ENCODE data around the gene CFAP46. TPM values are rescaled to one million over a fixed set of nuclear protein-coding genes. Genes with fewer than 3 reads are reported as not detected.
A peak's percentile ranks its signal among the peaks of the same experiment; 100 is the strongest.

CFAP46 gene
- polyA plus RNA-seq, 3 donors, result 0.07 TPM; not detected in 2

- Histone ChIP-seq H3K4me3 (replicated peaks in 1 of 3; ENCODE audit: low read depth in 2 of 3, low read length in 3 of 3) (no peak overlapping the region), H3K4me1 (ENCODE audit: control insufficient read depth in 1 of 2, insufficient read depth in 2 of 2, low read length in 2 of 2) (no peaks in the 10 kb centered on the region), H4K20me1 (ENCODE audit: insufficient read depth, low read length) (no peaks in the 10 kb centered on the region), H3K9me3 (replicated peaks in 1 of 2; ENCODE audit: control insufficient read depth in 1 of 2, insufficient read depth in 1 of 2, low read length in 2 of 2) (peaks cover 20 to 33% of the 10 kb centered on the region in 2 donors), H3K79me2 (ENCODE audit: insufficient read depth, low read length) (no peaks in the 10 kb centered on the region), H3K4me2 (replicated peaks; ENCODE audit: extremely low read depth, low read length, poor library complexity, severe bottlenecking) (no peak overlapping the region), H3K27ac (ENCODE audit: low read depth in 1 of 2, low read length in 2 of 2) (no peak overlapping the region), H3K36me3 (replicated peaks in 1 of 2; ENCODE audit: control insufficient read depth in 1 of 2, insufficient read depth in 2 of 2, low read length in 2 of 2) (no peaks in the 10 kb centered on the region), H3K9ac (ENCODE audit: insufficient read depth, low read length, poor library complexity, severe bottlenecking) (no peak overlapping the region), H3K27me3 (ENCODE audit: control insufficient read depth in 2 of 2, insufficient read depth in 2 of 2, low read length in 2 of 2) (no peaks in the 10 kb centered on the region), H2AFZ (ENCODE audit: insufficient read depth, low read depth, low read length, poor library complexity, severe bottlenecking) (no peak overlapping the region)
- Mint-ChIP-seq H3K9me3 (peaks cover 0 to 2% (median 0%) of the 10 kb centered on the region in 7 donors), H3K27ac (no peak overlapping the region), H3K36me3 (no peaks in the 10 kb centered on the region), H3K4me1 (no peaks in the 10 kb centered on the region), H3K4me3 (no peak overlapping the region), H3K27me3 (ENCODE audit: low read depth in 3 of 3) (peaks cover 0 to 10% (median 4%) of the 10 kb centered on the region in 3 donors)
- 94% methylated on average over 13 of the region's 13 CpGs for WGBS (ENCODE audit: insufficient coverage)
- intact Hi-C loops (cut with micrococcal nuclease), result no loop called here
- TF ChIP-seq CTCF (IDR thresholded peaks at IDR 0.05), result no peak
- DNase-seq, result peak in 1 of 3 donors; percentile 0
Measured at GRCh38 chr10:132820056-132820455, 122.3 kb downstream of the CFAP46 start.

- no peak overlapping the region for H3K27ac ChIP-seq (ENCODE audit: low read depth in 1 of 2, low read length in 2 of 2)
- no peak overlapping the region for H3K27ac Mint-ChIP-seq
- H3K27me3 ChIP-seq (ENCODE audit: control insufficient read depth in 2 of 2, insufficient read depth in 2 of 2, low read length in 2 of 2), result no peaks in the 10 kb centered on the region
- H3K4me1 Mint-ChIP-seq, result no peaks in the 10 kb centered on the region
- H3K9me3 Mint-ChIP-seq, result peaks cover 0 to 2% (median 0%) of the 10 kb centered on the region in 7 donors
- no peak overlapping the region for H3K4me3 ChIP-seq (replicated peaks in 1 of 3; ENCODE audit: low read depth in 2 of 3, low read length in 3 of 3)
- TF ChIP-seq CTCF (IDR thresholded peaks at IDR 0.05), result no peak
- H4K20me1 ChIP-seq (ENCODE audit: insufficient read depth, low read length), result no peaks in the 10 kb centered on the region
- peaks cover 0 to 10% (median 4%) of the 10 kb centered on the region in 3 donors for H3K27me3 Mint-ChIP-seq (ENCODE audit: low read depth in 3 of 3)
- no peak overlapping the region for H3K4me2 ChIP-seq (replicated peaks; ENCODE audit: extremely low read depth, low read length, poor library complexity, severe bottlenecking)
- H2AFZ ChIP-seq (ENCODE audit: insufficient read depth, low read depth, low read length, poor library complexity, severe bottlenecking), result no peak overlapping the region
- intact Hi-C loops (cut with micrococcal nuclease), result no loop called here
- no peaks in the 10 kb centered on the region for H3K36me3 ChIP-seq (replicated peaks in 1 of 2; ENCODE audit: control insufficient read depth in 1 of 2, insufficient read depth in 2 of 2, low read length in 2 of 2)
- H3K9ac ChIP-seq (ENCODE audit: insufficient read depth, low read length, poor library complexity, severe bottlenecking), result no peak overlapping the region
- no peaks in the 10 kb centered on the region for H3K36me3 Mint-ChIP-seq
- no peaks in the 10 kb centered on the region for H3K79me2 ChIP-seq (ENCODE audit: insufficient read depth, low read length)
- H3K4me3 Mint-ChIP-seq, result no peak overlapping the region
- DNase-seq, result peak in 1 of 3 donors; percentile 0
- H3K9me3 ChIP-seq (replicated peaks in 1 of 2; ENCODE audit: control insufficient read depth in 1 of 2, insufficient read depth in 1 of 2, low read length in 2 of 2), result peaks cover 9 to 18% of the 10 kb centered on the region in 2 donors
- no peaks in the 10 kb centered on the region for H3K4me1 ChIP-seq (ENCODE audit: control insufficient read depth in 1 of 2, insufficient read depth in 2 of 2, low read length in 2 of 2)
- WGBS (ENCODE audit: insufficient coverage), result 93% methylated on average over 23 of the region's 29 CpGs
Measured at GRCh38 chr10:132817701-132818211, 124.6 kb downstream of the CFAP46 start.

All from CD14-positive monocyte (primary cell).